K562 (cell line): ENCODE data around the gene ARHGAP9. TPM values are rescaled to one million over a fixed set of nuclear protein-coding genes. Genes with fewer than 3 reads are reported as not detected.

Source experiments
- ARID1B ChIP-seq: fragments of 450-650 bp; IDR thresholded peaks from 2 replicates; pipeline ENCODE4 v1.6.1; 2016; ENCODE audit warnings: antibody characterized with exemption, mild to moderate bottlenecking, inconsistent platforms
- BRD9 ChIP-seq: fragments of 450-650 bp; IDR thresholded peaks from 2 replicates; pipeline ENCODE4 v1.6.1; 2018; ENCODE audit warnings: low read depth; ENCODE audit not compliant: partially characterized antibody
- HCFC1 ChIP-seq: IDR thresholded peaks from 2 replicates; pipeline ENCODE4 v1.6.1; 2012; ENCODE audit warnings: low read depth, low read length, improper control_type of control experiment
- HNRNPLL ChIP-seq: fragments of 200-400 bp; formaldehyde crosslinking; IDR thresholded peaks from 2 replicates; pipeline ENCODE4 v1.6.1; 2017; ENCODE audit warnings: low read length, low read depth, mild to moderate bottlenecking; ENCODE audit not compliant: poor library complexity, severe bottlenecking
- HSF4 ChIP-seq: fragments of 250-450 bp; sonication (Bioruptor Pico); IDR thresholded peaks from 2 replicates; pipeline ENCODE4 v2.1.2; 2022; ENCODE audit warnings: mild to moderate bottlenecking, moderate library complexity, borderline replicate concordance
- ILF3 ChIP-seq: fragments of 450-650 bp; IDR thresholded peaks from 2 replicates; pipeline ENCODE4 v1.6.1; 2018; ENCODE audit warnings: antibody characterized with exemption, mild to moderate bottlenecking, moderate library complexity, borderline replicate concordance
- KAT7 ChIP-seq: sonication (generic); formaldehyde crosslinking; IDR thresholded peaks from 2 replicates; pipeline ENCODE4 v1.8.0; 2022; ENCODE audit warnings: missing genetic modification reagents, mild to moderate bottlenecking, borderline replicate concordance
- MLLT1 ChIP-seq, 2 experiments: fragments of 450-650 bp; IDR thresholded peaks; 2 replicates each; pipeline ENCODE4 v1.6.1; 2016
- MYNN ChIP-seq, 2 experiments: sonication (generic); formaldehyde crosslinking in 1 of 2; IDR thresholded peaks; 2 replicates each; pipeline versions ENCODE4 v1.5.0 to v1.6.1; 2016 to 2020; ENCODE audit warnings: antibody characterized with exemption in 1 of 2, missing genetic modification reagents in 1 of 2
- PPARD ChIP-seq: fragments of 250-450 bp; sonication (Bioruptor Pico); IDR thresholded peaks from 2 replicates; pipeline ENCODE4 v1.8.0; 2022; ENCODE audit warnings: inconsistent platforms, mild to moderate bottlenecking, moderate library complexity
- RHOXF2B ChIP-seq: fragments of 250-450 bp; sonication (Bioruptor Pico); conservative IDR thresholded peaks from 2 replicates; pipeline ENCODE4 v1.5.1; 2021
- SAP30 ChIP-seq: fragments of 200-600 bp; sonication (generic); IDR thresholded peaks from 2 replicates; pipeline ENCODE4 v1.6.1; 2012; ENCODE audit warnings: borderline replicate concordance, low read depth, mild to moderate bottlenecking, moderate library complexity, low read length, control low read depth, inconsistent platforms; ENCODE audit not compliant: insufficient read depth, poor library complexity, severe bottlenecking
- ZBTB5 ChIP-seq: fragments of 450-650 bp; IDR thresholded peaks from 2 replicates; pipeline ENCODE4 v1.6.1; 2017; ENCODE audit warnings: antibody characterized with exemption
- ZNF197 ChIP-seq: fragments of 200-800 bp; sonication (Bioruptor generic); IDR thresholded peaks from 2 replicates; pipeline ENCODE4 v1.6.1; 2016; ENCODE audit warnings: low read depth, missing genetic modification characterization, missing compliant biosample characterization
- ZNF316 ChIP-seq: fragments of 450-650 bp; IDR thresholded peaks from 2 replicates; pipeline ENCODE4 v1.6.1; 2016
- polyA plus RNA-seq, 8 experiments: library from polyadenylated mRNA; depleted of rRNA in 4 of 8; stranded (reverse) in 5 of 8; unstranded in 3 of 8; fragments of >200 nt; fragmentation: Nextera tagmentation in 2 of 8; fragmentation: Illumina TruSeq in 1 of 8; extraction: Ambion mirVana in 2 of 8; extraction: Trizol in 1 of 8; gene quantifications; 2 replicates each; pipeline versions ENCODE4 v1.2.1 to v1.2.3, GENCODE V29; 2011 to 2014; ENCODE audit warnings: inconsistent platforms in 1 of 8, missing spikeins in 1 of 8
- total RNA-seq, 7 experiments: library from RNA; depleted of rRNA in 6 of 7; stranded (reverse); fragments of >200 nt in 6 of 7; fragmentation: Illumina TruSeq in 2 of 7; extraction: Trizol in 2 of 7; gene quantifications; 2 replicates each; pipeline versions ENCODE4 v1.2.1 to v1.2.3, GENCODE V29; 2011 to 2021; ENCODE audit warnings: low replicate concordance in 1 of 7
- TF ChIP-seq, protein P1 (sequence below): sonication (generic); formaldehyde crosslinking; IDR thresholded peaks from 2 replicates; pipeline ENCODE4 v1.8.0; 2023; ENCODE audit warnings: mild to moderate bottlenecking, missing genetic modification reagents
- TF ChIP-seq, protein P2 (sequence below): sonication (generic); formaldehyde crosslinking; IDR thresholded peaks from 2 replicates; pipeline ENCODE4 v1.8.0; 2023; ENCODE audit warnings: mild to moderate bottlenecking, missing genetic modification reagents

The ARHGAP9 gene
- total and polyA plus RNA-seq, 9 of the 15 experiments (the other 6 are each of a cell fraction or from before 2014, with no cell fraction given) = 1.5 to 10.2 (median 5.1) TPM

DNA sequence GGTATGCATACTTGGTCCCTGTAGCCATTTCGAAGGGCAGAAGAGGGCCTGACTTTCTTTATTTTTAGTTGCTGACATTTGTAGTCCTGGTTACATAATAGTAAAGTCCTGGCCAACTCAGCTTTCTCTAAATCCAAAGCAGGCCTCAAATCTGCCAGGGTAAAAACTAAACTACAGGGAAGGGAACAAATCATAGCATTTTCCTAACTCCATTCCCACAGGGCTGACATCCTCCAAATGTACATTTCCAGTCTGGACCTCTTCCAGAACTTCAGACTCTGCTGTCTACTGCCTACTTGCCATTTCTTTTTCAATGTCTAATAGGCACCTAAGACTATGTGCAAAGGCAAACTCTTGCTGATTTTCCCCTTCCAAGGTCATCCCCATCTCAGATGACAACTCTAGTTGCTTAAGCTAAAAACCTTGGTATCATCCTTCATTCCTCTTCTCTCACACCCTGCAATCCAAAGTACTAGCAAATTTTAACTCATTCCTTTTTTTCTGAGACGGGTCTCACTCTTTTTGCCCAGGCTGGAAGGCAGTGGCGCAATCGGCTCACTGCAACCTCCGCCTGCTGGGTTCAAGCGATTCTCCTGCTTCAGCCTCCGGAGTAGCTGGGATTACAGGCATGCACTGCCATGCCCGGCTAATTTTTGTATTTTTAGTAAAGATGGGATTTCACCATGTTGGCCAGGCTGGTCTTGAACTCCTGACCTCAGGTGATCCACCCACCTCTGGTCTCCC, 38.7 kb upstream of the ARHGAP9 start (continued):
- TF ChIP-seq ZNF197 (CRISPR knock-in tag) (no peak), KAT7 (CRISPR knock-in tag) (no peak; the same call in 1 of the 2 replicates), RHOXF2B (no peak), HNRNPLL (no peak), MYNN (IDR thresholded peaks at IDR 0.05) (no peak), MYNN (CRISPR knock-in tag; IDR thresholded peaks at IDR 0.05) (no peak), ARID1B (no peak), ZNF316 (no peak), BRD9 (no peak), HSF4 (CRISPR knock-in tag) (no peak), ZBTB5 (no peak), PPARD (CRISPR knock-in tag) (no peak), SAP30 (no peak), HCFC1 (no peak), MLLT1 (IDR thresholded peaks at IDR 0.05) (peak; percentile 35 to 64; a peak in 2 of 4 replicates), ILF3 (0 out of 2 replicates have a peak, but pooled peaks have one; percentile 24)
- TF ChIP-seq, protein P1, sequence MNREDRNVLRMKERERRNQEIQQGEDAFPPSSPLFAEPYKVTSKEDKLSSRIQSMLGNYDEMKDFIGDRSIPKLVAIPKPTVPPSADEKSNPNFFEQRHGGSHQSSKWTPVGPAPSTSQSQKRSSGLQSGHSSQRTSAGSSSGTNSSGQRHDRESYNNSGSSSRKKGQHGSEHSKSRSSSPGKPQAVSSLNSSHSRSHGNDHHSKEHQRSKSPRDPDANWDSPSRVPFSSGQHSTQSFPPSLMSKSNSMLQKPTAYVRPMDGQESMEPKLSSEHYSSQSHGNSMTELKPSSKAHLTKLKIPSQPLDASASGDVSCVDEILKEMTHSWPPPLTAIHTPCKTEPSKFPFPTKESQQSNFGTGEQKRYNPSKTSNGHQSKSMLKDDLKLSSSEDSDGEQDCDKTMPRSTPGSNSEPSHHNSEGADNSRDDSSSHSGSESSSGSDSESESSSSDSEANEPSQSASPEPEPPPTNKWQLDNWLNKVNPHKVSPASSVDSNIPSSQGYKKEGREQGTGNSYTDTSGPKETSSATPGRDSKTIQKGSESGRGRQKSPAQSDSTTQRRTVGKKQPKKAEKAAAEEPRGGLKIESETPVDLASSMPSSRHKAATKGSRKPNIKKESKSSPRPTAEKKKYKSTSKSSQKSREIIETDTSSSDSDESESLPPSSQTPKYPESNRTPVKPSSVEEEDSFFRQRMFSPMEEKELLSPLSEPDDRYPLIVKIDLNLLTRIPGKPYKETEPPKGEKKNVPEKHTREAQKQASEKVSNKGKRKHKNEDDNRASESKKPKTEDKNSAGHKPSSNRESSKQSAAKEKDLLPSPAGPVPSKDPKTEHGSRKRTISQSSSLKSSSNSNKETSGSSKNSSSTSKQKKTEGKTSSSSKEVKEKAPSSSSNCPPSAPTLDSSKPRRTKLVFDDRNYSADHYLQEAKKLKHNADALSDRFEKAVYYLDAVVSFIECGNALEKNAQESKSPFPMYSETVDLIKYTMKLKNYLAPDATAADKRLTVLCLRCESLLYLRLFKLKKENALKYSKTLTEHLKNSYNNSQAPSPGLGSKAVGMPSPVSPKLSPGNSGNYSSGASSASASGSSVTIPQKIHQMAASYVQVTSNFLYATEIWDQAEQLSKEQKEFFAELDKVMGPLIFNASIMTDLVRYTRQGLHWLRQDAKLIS = peak; percentile 17; the same call in 1 of the 2 replicates
- TF ChIP-seq, protein P2, sequence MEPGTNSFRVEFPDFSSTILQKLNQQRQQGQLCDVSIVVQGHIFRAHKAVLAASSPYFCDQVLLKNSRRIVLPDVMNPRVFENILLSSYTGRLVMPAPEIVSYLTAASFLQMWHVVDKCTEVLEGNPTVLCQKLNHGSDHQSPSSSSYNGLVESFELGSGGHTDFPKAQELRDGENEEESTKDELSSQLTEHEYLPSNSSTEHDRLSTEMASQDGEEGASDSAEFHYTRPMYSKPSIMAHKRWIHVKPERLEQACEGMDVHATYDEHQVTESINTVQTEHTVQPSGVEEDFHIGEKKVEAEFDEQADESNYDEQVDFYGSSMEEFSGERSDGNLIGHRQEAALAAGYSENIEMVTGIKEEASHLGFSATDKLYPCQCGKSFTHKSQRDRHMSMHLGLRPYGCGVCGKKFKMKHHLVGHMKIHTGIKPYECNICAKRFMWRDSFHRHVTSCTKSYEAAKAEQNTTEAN = no peak; the same call in 1 of the 2 replicates
